Measurements from ENCODE around the gene HECA. TPM values are rescaled to one million over a fixed set of nuclear protein-coding genes. Genes with fewer than 3 reads are reported as not detected.
"Not testable (repeated sequence)": the region's sequence is repeated elsewhere in the genome, so short reads cannot be mapped to it uniquely, and the experiment has no call there.

The HECA gene, protein sequence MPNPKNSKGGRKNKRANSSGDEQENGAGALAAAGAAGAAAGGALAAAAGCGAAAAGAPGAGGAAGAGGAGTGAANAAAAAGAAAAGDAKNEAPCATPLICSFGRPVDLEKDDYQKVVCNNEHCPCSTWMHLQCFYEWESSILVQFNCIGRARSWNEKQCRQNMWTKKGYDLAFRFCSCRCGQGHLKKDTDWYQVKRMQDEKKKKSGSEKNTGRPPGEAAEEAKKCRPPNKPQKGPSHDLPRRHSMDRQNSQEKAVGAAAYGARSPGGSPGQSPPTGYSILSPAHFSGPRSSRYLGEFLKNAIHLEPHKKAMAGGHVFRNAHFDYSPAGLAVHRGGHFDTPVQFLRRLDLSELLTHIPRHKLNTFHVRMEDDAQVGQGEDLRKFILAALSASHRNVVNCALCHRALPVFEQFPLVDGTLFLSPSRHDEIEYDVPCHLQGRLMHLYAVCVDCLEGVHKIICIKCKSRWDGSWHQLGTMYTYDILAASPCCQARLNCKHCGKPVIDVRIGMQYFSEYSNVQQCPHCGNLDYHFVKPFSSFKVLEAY
- total RNA-seq = 16.4 and 19.3 TPM in 2 replicates

DNA sequence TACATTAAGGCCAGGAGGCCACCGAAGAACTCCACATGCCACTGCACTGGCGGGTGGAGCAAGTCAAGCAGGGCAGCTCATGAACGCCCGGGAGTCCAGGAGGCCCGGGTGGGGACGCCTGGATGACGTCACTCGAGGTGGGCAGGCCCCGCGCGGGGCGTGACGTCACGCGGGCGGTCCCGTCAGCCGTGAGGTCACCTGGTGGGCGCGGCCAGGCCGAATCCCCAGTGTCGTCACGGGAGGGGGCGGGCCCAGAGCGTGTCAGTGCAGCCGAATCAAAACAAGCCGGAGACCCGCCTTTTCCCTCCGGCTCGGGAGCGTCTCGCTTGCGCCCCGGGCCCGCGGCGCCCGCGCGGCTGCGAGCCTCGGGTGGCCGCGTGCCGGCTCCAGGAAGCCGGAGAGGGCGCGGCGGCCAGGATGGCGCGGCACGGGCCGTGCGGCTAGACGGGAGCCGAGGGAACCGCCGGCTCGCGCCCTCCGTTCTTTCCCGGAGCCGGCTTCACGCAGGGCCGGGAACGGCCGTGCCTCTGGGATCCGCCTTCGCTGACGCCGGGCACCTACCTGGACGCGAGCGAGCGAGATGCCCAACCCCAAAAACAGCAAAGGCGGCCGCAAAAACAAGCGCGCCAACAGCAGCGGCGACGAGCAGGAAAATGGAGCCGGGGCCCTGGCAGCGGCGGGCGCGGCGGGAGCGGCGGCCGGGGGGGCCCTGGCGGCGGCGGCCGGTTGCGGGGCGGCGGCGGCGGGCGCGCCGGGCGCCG is at the start of gene HECA:
Gene HECA, plus strand, starts transcription at position 264 of the 761 bp plus-strand sequence. Its CDS starts 317 bp downstream, at position 581.
- DNase-seq (ENCODE audit: extremely low read depth, low read depth, low spot score) = peak; percentile 31

DNA sequence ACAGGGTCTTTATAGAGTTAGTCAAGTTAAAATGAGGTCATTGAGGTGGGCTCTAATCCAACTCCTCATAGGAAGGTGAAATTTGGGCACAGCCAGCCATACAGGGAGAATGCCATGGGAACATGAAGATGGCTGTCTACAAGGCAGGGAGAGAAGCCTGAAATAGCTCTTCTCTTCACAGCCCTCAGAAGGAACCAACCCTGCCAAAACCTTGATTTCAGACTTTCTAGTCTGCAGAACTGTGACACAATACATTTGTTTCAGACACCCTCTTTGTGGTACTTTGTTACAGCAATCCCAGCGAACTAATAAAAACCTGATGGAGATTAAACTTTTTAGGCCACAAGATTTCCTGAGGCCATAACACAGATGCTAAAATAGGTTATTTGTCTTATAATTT is 43.1 kb upstream of the HECA start:
- no peak for DNase-seq (ENCODE audit: extremely low read depth, low read depth, low spot score)

GRCh38 chr6:139099984-139100383 is 34.9 kb upstream of the HECA start:
- no peak for DNase-seq (ENCODE audit: extremely low read depth, low read depth, low spot score)

DNA sequence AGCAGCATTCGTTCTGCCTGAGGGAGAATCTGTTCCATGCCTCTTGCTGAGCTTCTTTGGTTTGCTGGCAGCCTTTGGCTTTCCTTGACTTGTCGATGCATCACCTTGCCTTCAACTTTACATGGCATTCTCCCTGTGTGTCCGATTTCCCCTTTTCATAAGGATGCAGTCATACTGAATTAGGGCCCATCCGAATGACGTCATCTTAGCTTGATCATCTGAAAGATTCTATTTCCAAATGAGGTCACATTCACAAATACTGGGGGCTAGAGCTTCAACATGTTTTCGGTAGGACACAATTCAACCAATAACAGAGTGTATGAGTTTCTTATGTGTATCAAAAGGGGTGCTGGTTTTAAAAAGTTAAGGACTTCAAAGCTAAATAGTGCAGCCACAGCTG is 27.8 kb upstream of the HECA start:
- DNase-seq (ENCODE audit: extremely low read depth, low read depth, low spot score) = no peak

DNA sequence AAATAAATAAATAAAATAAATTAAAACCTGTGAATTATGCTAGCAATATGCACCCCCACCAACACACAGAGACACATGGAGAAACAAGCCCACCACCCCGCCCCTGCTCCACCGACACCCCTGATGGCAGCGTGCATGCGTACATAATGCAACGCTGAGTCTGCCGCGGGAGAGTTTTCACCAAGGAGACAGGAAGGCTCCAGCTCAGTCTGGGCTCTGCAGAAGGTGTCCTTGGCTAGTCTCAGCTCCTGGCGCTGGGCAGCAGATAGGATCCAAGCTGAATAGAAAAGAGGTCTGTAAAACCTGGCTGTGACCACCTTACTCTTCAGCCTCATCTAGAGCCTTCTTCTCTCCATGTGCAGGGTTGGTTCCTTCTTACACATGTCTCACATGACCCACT is 26.5 kb upstream of the HECA start:
- DNase-seq (ENCODE audit: extremely low read depth, low read depth, low spot score) = no peak

GRCh38 chr6:139109558-139109957 is 25.3 kb upstream of the HECA start:
- DNase-seq (ENCODE audit: extremely low read depth, low read depth, low spot score) = no peak

- no peak for DNase-seq (ENCODE audit: extremely low read depth, low read depth, low spot score)
Observed at GRCh38 chr6:139112146-139112545, 22.7 kb upstream of the HECA start.

- DNase-seq (ENCODE audit: extremely low read depth, low read depth, low spot score) = no peak
Observed at GRCh38 chr6:139112561-139112960, 22.3 kb upstream of the HECA start.

DNA sequence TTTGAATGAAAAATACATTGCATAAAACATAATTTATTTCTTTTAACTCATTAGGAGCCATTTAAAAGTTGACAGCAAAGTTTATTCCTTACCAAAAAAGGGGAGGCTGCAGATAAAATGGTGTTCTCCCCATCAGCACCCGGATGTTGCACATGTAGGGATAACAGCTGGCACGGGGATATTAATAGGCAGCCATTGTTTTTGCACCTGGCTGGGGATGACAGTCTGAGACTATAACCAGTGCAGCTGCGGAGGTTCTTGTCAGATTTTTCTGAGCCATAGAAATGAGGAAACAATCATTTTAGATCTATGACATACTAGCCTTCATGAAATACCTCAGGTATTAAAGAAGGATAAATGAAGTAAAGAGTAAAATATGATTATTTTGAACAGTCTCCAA is 20.1 kb upstream of the HECA start:
- no peak for DNase-seq (ENCODE audit: extremely low read depth, low read depth, low spot score)

DNA sequence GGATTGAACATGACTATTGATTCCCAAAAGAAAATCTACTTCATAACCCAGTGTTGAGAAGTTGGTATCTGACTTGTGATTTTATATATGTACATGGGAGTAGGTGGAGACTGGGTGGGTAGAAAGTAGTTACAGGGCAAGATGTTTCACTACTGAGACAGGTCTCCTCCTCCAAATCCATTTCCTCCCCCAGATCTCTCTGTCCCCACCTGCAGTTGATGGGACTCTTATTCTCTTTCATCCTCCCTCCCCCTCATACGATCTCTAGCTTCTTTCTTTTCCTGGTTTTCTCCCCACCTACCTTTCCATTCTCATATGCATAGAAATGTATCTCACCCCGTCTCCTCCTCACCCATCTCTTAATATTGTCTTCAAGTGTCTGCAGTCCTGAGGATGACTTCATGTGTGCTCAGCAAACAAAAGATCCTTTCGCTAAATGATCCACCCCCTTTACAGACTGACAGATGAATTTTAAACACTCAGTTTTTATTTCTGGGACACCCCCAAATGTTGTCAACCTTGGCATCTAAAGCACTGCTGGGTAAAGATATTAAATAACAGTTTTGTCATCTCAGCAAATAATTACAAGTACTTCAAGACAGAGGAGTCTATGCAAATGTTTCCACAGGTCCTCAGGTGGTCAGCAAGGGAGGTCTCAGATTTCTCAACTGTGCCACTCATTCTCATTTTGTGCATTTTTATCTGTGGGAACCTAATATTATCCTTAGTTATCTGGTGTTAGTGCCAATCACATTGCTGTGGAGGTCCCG is 18.7 kb upstream of the HECA start:
- DNase-seq (ENCODE audit: extremely low read depth, low read depth, low spot score) = no peak

DNA sequence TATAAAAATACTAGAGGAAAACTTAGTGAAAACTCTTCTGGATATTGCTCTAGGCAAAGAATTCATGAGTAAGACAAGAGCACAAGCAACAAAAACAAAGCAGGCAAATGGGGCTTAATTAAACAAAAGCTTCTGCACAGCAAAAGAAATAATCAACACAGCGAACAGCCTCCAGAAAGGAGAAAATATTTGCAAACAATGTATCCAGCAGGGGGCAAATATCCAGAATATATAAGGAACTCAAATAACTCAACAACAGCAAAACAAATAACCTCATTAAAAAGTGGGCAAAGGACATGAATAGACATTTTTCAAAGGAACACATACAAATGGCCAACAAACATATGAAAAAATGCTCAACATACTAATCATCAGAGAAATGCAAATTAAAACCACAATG is 17.1 kb upstream of the HECA start:
- DNase-seq (ENCODE audit: extremely low read depth, low read depth, low spot score) = no peak

DNA sequence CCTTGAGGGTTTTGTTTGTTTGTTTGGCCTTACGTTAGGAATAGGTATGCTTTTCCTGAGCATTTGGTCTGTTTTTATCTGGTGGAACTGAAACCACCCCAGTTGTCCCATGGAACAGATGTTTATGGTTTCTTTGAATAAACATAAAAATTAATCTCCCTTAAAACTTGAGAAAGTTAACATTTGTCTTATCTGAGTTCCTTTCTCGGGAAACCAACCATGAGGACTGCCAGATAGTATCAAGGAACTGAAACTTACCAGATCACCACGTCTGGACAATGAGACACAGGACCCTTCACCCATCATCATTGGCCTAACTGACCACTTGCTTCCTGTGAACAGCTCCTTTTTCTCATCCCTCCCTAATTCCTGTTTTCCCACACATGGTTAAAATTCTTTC is 15.3 kb upstream of the HECA start:
- DNase-seq (ENCODE audit: extremely low read depth, low read depth, low spot score) = no peak

DNA sequence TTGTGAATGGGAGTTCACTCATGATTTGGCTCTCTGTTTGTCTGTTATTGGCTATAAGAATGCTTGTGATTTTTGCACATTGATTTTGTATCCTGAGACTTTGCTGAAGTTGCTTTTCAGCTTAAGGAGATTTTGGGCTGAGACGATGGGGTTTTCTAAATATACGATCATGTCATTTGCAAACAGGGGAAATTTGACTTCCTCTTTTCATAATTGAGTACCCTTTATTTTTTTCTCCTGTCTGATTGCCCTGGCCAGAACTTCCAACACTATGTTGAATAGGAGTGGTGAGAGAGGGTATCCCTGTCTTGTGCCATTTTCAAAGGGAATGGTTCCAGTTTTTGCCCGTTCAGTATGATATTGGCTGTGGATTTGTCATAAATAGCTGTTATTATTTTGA is 12.1 kb upstream of the HECA start:
- DNase-seq (ENCODE audit: extremely low read depth, low read depth, low spot score) = not testable (repeated sequence)

- no peak for DNase-seq (ENCODE audit: extremely low read depth, low read depth, low spot score)
Observed at GRCh38 chr6:139124887-139125672, 9.8 kb upstream of the HECA start.

DNA sequence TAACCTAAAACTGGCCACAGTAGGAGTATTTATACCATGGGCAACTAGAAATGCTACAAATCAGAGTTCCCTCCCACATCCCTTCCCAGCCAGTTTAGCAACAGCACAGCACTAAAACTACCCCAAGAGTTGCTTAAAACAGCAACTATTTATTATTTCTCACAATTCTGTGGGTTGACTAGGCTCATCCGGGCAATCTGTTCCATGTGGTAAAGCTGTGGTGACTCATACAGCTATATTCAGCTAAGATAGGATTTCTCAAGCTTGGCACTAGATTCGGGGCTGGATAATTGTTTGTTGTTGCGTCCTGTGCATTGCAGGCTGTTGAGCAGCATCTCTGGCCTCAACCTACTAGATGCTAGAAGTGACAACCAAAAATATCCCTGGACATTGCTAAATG is 8.6 kb upstream of the HECA start:
- DNase-seq (ENCODE audit: extremely low read depth, low read depth, low spot score) = no peak

GRCh38 chr6:139126931-139127330 is 7.9 kb upstream of the HECA start:
- DNase-seq (ENCODE audit: extremely low read depth, low read depth, low spot score) = no peak

GRCh38 chr6:139129284-139129683 is 5.6 kb upstream of the HECA start:
- DNase-seq (ENCODE audit: extremely low read depth, low read depth, low spot score) = no peak

- DNase-seq (ENCODE audit: extremely low read depth, low read depth, low spot score) = no peak
Observed at GRCh38 chr6:139131736-139132280, 3.1 kb upstream of the HECA start.

- DNase-seq (ENCODE audit: extremely low read depth, low read depth, low spot score) = no peak
Observed at GRCh38 chr6:139133262-139134063, 1.4 kb upstream of the HECA start.

Measured in glomerular endothelial cell (primary cell).